A673 (cell line): ENCODE data around the gene TCEAL3. TPM values are rescaled to one million over a fixed set of nuclear protein-coding genes. Genes with fewer than 3 reads are reported as not detected.
A peak's percentile ranks its signal among the peaks of the same experiment; 100 is the strongest.

Source experiments
- BruUV-seq: library from RNA; stranded (reverse); fragments of 400-500 nt; replicated peaks from 2 replicates; lab custom pipeline; 2021; lab: Mats Ljungman, UMichigan
- CTCF ChIA-PET: fragments of 300-600 bp; sonication (Branson Sonifier 250); formaldehyde crosslinking; loops from one replicate; lab custom pipeline; 2022; ENCODE audit warnings: antibody characterized with exemption; lab: Charles Lee
- POLR2A ChIA-PET: fragments of 300-600 bp; sonication (Branson Sonifier 250); formaldehyde crosslinking; loops from one replicate; lab custom pipeline; 2022; ENCODE audit warnings: antibody characterized with exemption; ENCODE audit not compliant: low non-redundant PET; lab: Charles Lee
- DNase-seq: peaks from one replicate; pipeline ENCODE4 v3.0.0-alpha.2; 2015; ENCODE audit warnings: low spot score
- H3K27ac ChIP-seq: fragments of 200-600 bp; sonication (generic); 2 replicates; pipeline ENCODE4 v1.5.1; 2016; ENCODE audit warnings: mixed run types, low read depth, mild to moderate bottlenecking, mixed read lengths, antibody characterized with exemption, low read length; ENCODE audit not compliant: poor library complexity, severe bottlenecking
- H3K27me3 ChIP-seq: fragments of 200-600 bp; sonication (generic); replicated peaks from 2 replicates; pipeline ENCODE4 v1.6.1; 2017; ENCODE audit warnings: mixed run types, low read depth, mild to moderate bottlenecking, mixed read lengths, antibody characterized with exemption, low read length; ENCODE audit not compliant: insufficient read depth, poor library complexity
- H3K36me3 ChIP-seq: fragments of 200-600 bp; sonication (generic); 2 replicates; pipeline ENCODE4 v1.6.1; 2016; ENCODE audit warnings: mixed run types, mild to moderate bottlenecking, mixed read lengths, antibody characterized with exemption, low read length; ENCODE audit not compliant: insufficient read depth, poor library complexity, severe bottlenecking
- H3K4me1 ChIP-seq: fragments of 200-600 bp; sonication (generic); 2 replicates; pipeline ENCODE4 v1.6.1; 2017; ENCODE audit warnings: mixed run types, mild to moderate bottlenecking, mixed read lengths, antibody characterized with exemption, low read length; ENCODE audit not compliant: insufficient read depth, poor library complexity, severe bottlenecking
- H3K4me3 ChIP-seq: fragments of 200-600 bp; sonication (generic); 2 replicates; pipeline ENCODE4 v1.5.1; 2016; ENCODE audit warnings: low read depth, mixed run types, mild to moderate bottlenecking, mixed read lengths, low read length; ENCODE audit not compliant: poor library complexity, severe bottlenecking
- H3K9me3 ChIP-seq: fragments of 200-600 bp; sonication (generic); 2 replicates; pipeline ENCODE4 v1.6.1; 2016; ENCODE audit warnings: mixed run types, low read depth, mild to moderate bottlenecking, mixed read lengths, antibody characterized with exemption, low read length; ENCODE audit not compliant: poor library complexity, severe bottlenecking
- EZH2 ChIP-seq: fragments of 200-600 bp; sonication (generic); IDR thresholded peaks from 2 replicates; pipeline ENCODE4 v1.6.1; 2017; ENCODE audit warnings: borderline replicate concordance, low read depth, mild to moderate bottlenecking, mixed read lengths, antibody characterized with exemption, low read length; ENCODE audit not compliant: poor library complexity, severe bottlenecking
- intact Hi-C: fragments of 100-400 bp; cut with micrococcal nuclease; formaldehyde crosslinking; loops from one replicate; pipeline ENCODE4 v1.10.0; 2022; ENCODE audit not compliant: unreplicated experiment
- total RNA-seq: library from RNA; stranded (reverse); gene quantifications from 2 replicates; pipeline ENCODE4 v1.2.3, GENCODE V29; 2021
- TF ChIP-seq, protein P1 (sequence below): fragments of 300-800, 200-600 bp; sonication (generic); conservative IDR thresholded peaks from 2 replicates; pipeline ENCODE4 v1.5.1; 2017; ENCODE audit warnings: low read depth, mild to moderate bottlenecking, antibody characterized with exemption, low read length, moderate library complexity, mixed read lengths

Gene TCEAL3
- total RNA-seq, 1 experiment from 2014 or later: 12.1 TPM

DNA sequence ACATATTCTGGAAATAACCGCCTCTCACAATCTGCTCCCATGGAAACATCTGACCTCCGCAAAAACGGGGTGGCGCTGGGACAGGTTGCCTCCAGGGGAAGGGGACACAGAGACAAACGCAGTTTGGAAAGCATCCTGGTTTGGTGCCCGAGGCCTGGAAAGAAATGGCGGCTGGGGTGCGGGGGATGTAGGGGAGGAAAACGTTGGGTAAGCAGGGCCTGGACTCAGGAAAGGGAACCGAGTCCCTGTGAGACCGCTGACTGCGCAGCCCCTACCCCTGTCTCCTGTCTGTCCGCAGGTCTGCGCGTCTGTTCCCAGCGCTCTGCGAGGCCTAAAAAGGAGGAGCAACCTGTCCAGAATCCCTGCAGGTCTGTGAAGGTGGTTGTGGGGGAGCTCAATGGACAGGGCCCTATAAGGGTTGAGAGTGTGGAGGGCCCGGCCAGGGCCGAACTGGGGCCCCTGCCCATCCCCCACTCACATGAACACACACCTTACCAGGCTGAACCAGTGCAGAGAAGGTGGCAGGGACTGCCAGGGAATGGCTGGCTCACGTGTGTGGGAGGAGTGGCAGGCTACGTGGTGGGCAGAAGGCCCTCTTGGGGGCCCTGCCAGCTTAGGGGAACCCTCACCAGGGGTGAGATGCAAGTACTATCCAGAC, 672 bp downstream of the TCEAL3 start:
- ChIA-PET POLR2A (no interaction called here), CTCF (no interaction called here)
- H3K27me3 ChIP-seq: peaks cover 3% of the 10 kb centered on the region
- no peaks in the 10 kb centered on the region for H3K9me3 ChIP-seq
- no peaks in the 10 kb centered on the region for H3K36me3 ChIP-seq
- intact Hi-C loops: no loop called here
- TF ChIP-seq, protein P1, sequence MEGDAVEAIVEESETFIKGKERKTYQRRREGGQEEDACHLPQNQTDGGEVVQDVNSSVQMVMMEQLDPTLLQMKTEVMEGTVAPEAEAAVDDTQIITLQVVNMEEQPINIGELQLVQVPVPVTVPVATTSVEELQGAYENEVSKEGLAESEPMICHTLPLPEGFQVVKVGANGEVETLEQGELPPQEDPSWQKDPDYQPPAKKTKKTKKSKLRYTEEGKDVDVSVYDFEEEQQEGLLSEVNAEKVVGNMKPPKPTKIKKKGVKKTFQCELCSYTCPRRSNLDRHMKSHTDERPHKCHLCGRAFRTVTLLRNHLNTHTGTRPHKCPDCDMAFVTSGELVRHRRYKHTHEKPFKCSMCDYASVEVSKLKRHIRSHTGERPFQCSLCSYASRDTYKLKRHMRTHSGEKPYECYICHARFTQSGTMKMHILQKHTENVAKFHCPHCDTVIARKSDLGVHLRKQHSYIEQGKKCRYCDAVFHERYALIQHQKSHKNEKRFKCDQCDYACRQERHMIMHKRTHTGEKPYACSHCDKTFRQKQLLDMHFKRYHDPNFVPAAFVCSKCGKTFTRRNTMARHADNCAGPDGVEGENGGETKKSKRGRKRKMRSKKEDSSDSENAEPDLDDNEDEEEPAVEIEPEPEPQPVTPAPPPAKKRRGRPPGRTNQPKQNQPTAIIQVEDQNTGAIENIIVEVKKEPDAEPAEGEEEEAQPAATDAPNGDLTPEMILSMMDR: no peak
- no peak for TF ChIP-seq EZH2
- DNase-seq: no peak
- peak overlapping the region; percentile 61 for H3K27ac ChIP-seq
- BruUV-seq: no TSS peak
- H3K4me3 ChIP-seq: peak overlapping the region; percentile 58
- no peaks in the 10 kb centered on the region for H3K4me1 ChIP-seq

DNA sequence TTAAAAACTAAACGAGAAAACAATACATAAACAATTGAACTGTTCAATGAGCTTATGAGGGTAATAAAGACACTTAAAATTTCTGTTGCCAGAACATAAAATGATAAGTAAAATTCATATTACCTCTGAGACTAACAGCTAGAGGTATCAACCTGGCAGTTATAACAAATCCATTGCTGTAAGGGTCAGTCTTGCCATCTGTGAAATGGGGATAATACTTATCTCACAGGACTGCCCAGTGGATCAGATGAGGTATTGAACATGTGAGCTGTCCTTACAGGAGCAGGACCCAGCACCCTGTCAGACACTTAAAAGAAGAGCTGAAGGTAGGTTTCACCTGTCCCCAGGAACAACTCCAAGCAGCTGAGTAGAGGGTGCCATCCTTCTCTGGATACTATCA, 2.5 kb downstream of the TCEAL3 start:
- ChIA-PET CTCF (no interaction called here), POLR2A (no interaction called here)
- Histone ChIP-seq H3K4me3 (no peak overlapping the region), H3K36me3 (no peaks in the 10 kb centered on the region), H3K4me1 (no peaks in the 10 kb centered on the region), H3K27ac (no peak overlapping the region), H3K27me3 (peaks cover 3% of the 10 kb centered on the region), H3K9me3 (no peaks in the 10 kb centered on the region)
- intact Hi-C loops: no loop called here
- no peak for DNase-seq
- no TSS peak for BruUV-seq
- no peak for TF ChIP-seq EZH2

DNA sequence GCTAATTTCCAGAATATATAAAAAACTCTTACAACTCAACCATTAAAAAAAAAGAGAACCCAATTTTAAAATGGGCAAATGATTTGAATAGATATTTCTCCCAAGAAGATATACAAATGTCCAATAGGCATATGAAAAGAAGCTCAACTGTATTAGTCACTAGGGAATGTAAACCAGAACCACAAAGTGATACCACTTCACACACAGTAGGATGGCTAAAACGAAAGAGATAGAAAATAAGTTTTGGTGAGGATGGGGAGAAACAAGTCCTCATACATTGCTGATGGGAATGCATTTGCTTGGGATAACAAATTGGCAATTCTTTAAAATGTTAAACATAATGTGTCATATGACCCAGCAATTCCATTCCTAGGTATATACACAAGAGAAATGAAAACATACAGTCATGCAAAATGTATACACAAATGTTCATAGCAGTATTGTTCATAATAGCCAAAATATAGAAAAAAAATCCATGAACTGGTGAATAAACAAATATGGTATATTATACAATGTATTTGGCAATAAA, 5.7 kb downstream of the TCEAL3 start:
- CTCF ChIA-PET: no interaction called here
- no peaks in the 10 kb centered on the region for H3K4me1 ChIP-seq
- DNase-seq: no peak
- no peaks in the 10 kb centered on the region for H3K9me3 ChIP-seq
- POLR2A ChIA-PET: no interaction called here
- no peak overlapping the region for H3K4me3 ChIP-seq
- H3K27ac ChIP-seq: no peak overlapping the region
- BruUV-seq: no TSS peak
- H3K36me3 ChIP-seq: no peaks in the 10 kb centered on the region
- intact Hi-C loops: no loop called here
- H3K27me3 ChIP-seq: no peaks in the 10 kb centered on the region
- no peak for TF ChIP-seq EZH2
- TF ChIP-seq, protein P1: no peak

DNA sequence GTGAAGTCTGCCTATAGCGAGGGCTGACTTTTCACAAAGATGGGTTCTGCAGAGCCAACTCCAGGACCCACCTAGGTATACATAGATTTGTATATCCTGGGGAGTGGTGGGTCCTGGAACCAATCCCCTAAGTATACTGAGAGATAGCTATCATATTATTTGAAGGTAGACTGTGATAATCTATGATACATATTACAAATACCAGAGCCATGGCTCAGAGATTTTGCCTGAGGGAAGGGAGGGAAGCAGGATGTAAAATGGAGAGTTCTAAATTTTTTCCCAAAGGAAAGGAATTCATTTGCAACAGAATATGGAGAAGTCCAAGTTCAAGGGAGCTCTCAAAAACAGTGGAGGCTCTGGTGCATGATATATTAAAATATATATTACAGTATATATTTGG, 7.2 kb downstream of the TCEAL3 start:
- CTCF ChIA-PET: no interaction called here
- Histone ChIP-seq H3K27me3 (no peaks in the 10 kb centered on the region), H3K4me1 (no peaks in the 10 kb centered on the region), H3K4me3 (no peak overlapping the region), H3K27ac (no peak overlapping the region), H3K36me3 (no peaks in the 10 kb centered on the region), H3K9me3 (no peaks in the 10 kb centered on the region)
- no peak for DNase-seq
- POLR2A ChIA-PET: no interaction called here
- TF ChIP-seq, protein P1: no peak
- no peak for TF ChIP-seq EZH2
- intact Hi-C loops: no loop called here
- BruUV-seq: no TSS peak
